ENCODE results near the gene PRSS56.
"Not testable (repeated sequence)": the region's sequence is repeated elsewhere in the genome, so short reads cannot be mapped to it uniquely, and the experiment has no call there.

The PRSS56 gene

GRCh38 chr2:232550354-232551249 is 30.4 kb downstream of the PRSS56 start, which contains the start of the genes EIF4E2 and TIGD1:
Gene EIF4E2, plus strand, starts transcription at chr2:232550689. Its CDS starts 36 bp downstream, at chr2:232550725.
Gene TIGD1, minus strand, starts transcription at chr2:232550557. Its CDS starts 675 bp downstream, at chr2:232549882.
- peak; percentile 93 for DNase-seq
- in situ Hi-C loops (cut with MboI; ENCODE audit: low pct_unique_long_range_greater_than_20kb, low sequenced_read_pairs), result no loop called here

DNA sequence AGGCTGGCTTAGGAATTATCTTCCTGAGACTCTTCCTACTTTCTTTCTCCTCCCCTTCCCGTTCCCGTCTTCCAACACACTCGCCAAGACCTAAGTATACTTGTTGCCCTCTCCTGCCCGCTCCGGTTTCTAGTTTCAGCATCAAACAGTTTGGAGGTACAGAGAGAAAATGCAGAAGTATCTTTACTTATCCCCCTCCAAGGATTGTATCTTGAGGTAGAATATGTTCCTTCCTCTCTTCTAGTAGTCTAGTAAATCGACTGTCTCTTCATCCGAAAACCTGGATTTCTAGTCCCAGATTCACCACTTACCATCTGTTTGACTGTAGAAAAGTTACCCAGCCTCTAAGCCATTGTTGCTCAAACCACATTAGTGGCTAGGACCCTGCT is 31.1 kb downstream of the PRSS56 start:
- in situ Hi-C loops (cut with MboI; ENCODE audit: low pct_unique_long_range_greater_than_20kb, low sequenced_read_pairs), result no loop called here
- no peak for DNase-seq

GRCh38 chr2:232551776-232552175 is 31.6 kb downstream of the PRSS56 start:
- DNase-seq, result no peak
- in situ Hi-C loops (cut with MboI; ENCODE audit: low pct_unique_long_range_greater_than_20kb, low sequenced_read_pairs), result no loop called here

DNA sequence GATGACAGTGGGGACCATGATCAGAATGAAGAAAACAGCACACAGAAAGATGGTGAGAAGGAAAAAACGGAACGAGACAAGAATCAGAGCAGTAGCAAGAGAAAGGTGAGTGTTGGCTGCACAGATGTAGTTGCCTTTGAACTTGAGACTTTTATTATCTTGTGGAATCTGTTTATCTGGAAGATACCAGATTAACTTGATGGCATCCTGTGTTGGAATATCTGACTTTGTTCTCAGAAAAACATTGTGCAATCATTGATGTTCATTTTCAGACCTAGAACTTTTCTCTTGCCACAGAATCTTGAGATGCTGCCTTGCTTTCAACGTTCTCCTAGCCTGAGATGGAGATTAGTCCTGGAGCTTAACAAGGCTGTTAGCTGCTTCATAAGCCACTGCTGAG is 36.2 kb downstream of the PRSS56 start:
- no peak for DNase-seq
- in situ Hi-C loops (cut with MboI; ENCODE audit: low pct_unique_long_range_greater_than_20kb, low sequenced_read_pairs), result no loop called here

- in situ Hi-C loops (cut with MboI; ENCODE audit: low pct_unique_long_range_greater_than_20kb, low sequenced_read_pairs), result no loop called here
- DNase-seq, result no peak
Measured at GRCh38 chr2:232562515-232563151, 42.4 kb downstream of the PRSS56 start.

GRCh38 chr2:232563580-232563979 is 43.4 kb downstream of the PRSS56 start:
- DNase-seq, result no peak
- in situ Hi-C loops (cut with MboI; ENCODE audit: low pct_unique_long_range_greater_than_20kb, low sequenced_read_pairs), result no loop called here

GRCh38 chr2:232567721-232568120 is 47.5 kb downstream of the PRSS56 start:
- DNase-seq, result no peak
- in situ Hi-C loops (cut with MboI; ENCODE audit: low pct_unique_long_range_greater_than_20kb, low sequenced_read_pairs), result no loop called here

GRCh38 chr2:232568161-232568560 is 48.0 kb downstream of the PRSS56 start:
- DNase-seq, result no peak
- in situ Hi-C loops (cut with MboI; ENCODE audit: low pct_unique_long_range_greater_than_20kb, low sequenced_read_pairs), result no loop called here

DNA sequence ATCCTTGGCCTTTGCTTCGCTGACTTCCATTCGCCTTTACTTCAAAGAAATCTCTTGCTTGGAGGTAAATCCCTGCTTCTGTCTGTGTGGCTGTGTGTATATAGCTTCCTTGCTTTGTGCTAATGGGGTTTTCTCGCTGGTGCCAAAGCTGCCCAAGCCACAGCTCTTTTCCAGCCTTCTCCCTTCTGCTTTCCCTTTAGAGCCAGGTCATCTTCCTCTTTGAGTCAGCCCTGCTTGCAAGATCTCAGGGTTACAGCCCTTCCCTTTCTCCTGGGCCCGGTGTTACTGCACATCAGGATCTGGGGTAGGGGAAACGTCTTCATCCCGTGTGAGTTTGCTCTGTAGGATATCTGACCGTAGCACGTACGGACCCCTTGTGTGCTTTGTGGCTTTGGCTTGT is 49.4 kb downstream of the PRSS56 start:
- DNase-seq, result no peak
- in situ Hi-C loops (cut with MboI; ENCODE audit: low pct_unique_long_range_greater_than_20kb, low sequenced_read_pairs), result no loop called here

DNA sequence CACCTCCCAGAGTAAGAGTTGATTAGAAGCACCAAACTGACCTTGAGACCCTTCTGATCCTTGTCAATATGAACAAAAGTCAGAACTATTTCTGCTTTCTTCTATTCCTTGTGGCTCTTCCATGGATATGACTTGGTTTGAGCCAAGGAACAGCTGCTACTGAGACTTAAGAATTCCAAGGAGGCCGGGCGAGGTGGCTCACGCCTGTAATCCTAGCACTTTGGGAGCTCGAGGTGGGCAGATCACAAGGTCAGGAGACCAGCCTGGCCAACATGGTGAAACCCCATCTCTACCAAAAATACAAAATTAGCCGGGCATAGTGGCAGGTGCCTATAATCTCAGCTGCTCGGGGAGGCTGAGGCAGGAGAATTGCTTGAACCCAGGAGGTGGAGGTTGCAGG is 50.3 kb downstream of the PRSS56 start:
- DNase-seq; in situ Hi-C loops (cut with MboI; ENCODE audit: low pct_unique_long_range_greater_than_20kb, low sequenced_read_pairs): not testable (repeated sequence)

GRCh38 chr2:232571026-232571474 is 50.9 kb downstream of the PRSS56 start:
- in situ Hi-C loops (cut with MboI; ENCODE audit: low pct_unique_long_range_greater_than_20kb, low sequenced_read_pairs), result no loop called here
- DNase-seq, result no peak

DNA sequence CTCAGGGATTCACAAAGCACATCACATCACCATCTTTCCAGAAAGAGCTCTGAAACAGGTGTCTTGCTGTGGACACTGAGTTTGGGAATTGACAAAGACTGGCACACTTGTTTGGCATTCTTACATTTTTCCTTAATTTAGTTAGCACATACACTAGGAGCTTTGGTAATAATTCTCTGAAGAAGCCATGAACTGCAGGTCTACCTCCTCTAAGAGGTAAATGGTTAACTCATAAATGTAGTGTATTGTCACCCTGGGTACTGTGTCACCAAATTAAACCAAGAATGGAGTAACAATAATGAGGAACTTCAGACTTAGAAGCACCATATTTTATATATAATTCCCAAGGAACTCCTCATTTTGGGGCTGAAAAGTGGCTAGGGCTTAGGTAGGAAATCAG is 52.9 kb downstream of the PRSS56 start:
- no peak for DNase-seq
- in situ Hi-C loops (cut with MboI; ENCODE audit: low pct_unique_long_range_greater_than_20kb, low sequenced_read_pairs), result no loop called here

- in situ Hi-C loops (cut with MboI; ENCODE audit: low pct_unique_long_range_greater_than_20kb, low sequenced_read_pairs), result no loop called here
- no peak for DNase-seq
Measured at GRCh38 chr2:232573771-232574435, 53.7 kb downstream of the PRSS56 start.

DNA sequence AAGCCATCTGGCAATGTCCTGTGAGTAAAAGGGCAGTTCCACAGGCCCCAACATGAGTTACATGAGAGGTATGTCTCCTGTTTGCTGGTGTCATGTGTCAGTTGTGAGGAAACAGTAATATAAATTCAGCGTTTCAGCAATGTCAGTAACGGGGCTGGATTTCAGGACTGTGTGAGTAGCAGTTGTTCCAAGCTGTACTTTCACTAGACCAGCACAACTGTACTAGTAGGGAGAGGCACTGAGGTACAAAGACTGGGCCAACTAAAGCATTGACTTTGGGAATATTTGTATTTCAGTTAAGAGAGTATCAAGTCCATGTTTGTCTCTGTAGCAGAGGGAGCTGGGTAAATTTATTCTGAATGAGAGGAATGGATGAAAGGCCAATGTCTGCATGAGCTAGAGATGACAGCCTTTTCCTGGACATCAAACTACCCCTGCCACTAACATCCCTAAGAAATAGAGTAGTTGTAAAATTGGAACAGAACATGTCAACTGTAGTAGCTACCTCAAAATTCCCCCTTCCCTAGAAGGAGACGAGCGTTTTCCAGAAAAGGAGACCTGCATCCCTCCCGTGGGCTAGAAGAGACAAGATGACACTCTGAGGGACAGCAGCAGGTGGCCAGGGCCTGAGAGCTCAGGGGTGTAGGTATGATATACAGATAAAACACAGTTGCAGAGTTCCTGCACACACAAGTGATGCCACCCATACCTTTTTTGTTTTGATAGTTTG is 54.7 kb downstream of the PRSS56 start:
- in situ Hi-C loops (cut with MboI; ENCODE audit: low pct_unique_long_range_greater_than_20kb, low sequenced_read_pairs), result no loop called here
- DNase-seq, result no peak
